ENCODE measurements around the gene SEC16B.

DNA sequence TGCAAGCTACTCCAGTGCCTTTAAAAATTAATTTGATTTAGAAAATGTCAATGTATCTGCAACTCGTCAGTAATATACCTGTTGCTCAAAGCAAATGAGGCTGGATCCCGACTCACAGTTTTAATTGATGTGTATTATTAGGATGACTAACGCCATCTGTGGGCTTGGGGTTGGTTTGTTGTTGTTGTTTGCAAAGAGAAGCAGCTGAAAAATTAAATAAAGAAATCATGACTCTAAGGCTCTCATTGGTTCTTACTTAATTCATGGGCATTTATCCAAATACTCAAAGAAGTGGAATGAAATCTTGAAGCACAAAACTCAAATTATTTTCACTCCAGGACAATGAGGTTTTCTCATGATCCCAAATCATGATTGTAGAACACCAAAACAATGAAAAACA lies 46.4 kb downstream of the SEC16B start:
- TF ChIP-seq, protein P1, sequence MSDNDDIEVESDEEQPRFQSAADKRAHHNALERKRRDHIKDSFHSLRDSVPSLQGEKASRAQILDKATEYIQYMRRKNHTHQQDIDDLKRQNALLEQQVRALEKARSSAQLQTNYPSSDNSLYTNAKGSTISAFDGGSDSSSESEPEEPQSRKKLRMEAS (IDR thresholded peaks at IDR 0.05): no peak
- TF ChIP-seq TAF1 (conservative IDR thresholded peaks at IDR 0.05): no peak
- TF ChIP-seq, protein P2, sequence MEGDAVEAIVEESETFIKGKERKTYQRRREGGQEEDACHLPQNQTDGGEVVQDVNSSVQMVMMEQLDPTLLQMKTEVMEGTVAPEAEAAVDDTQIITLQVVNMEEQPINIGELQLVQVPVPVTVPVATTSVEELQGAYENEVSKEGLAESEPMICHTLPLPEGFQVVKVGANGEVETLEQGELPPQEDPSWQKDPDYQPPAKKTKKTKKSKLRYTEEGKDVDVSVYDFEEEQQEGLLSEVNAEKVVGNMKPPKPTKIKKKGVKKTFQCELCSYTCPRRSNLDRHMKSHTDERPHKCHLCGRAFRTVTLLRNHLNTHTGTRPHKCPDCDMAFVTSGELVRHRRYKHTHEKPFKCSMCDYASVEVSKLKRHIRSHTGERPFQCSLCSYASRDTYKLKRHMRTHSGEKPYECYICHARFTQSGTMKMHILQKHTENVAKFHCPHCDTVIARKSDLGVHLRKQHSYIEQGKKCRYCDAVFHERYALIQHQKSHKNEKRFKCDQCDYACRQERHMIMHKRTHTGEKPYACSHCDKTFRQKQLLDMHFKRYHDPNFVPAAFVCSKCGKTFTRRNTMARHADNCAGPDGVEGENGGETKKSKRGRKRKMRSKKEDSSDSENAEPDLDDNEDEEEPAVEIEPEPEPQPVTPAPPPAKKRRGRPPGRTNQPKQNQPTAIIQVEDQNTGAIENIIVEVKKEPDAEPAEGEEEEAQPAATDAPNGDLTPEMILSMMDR (IDR thresholded peaks at IDR 0.05; ENCODE audit: low read depth, low read length, missing input control): no peak
- TF ChIP-seq, protein P3, sequence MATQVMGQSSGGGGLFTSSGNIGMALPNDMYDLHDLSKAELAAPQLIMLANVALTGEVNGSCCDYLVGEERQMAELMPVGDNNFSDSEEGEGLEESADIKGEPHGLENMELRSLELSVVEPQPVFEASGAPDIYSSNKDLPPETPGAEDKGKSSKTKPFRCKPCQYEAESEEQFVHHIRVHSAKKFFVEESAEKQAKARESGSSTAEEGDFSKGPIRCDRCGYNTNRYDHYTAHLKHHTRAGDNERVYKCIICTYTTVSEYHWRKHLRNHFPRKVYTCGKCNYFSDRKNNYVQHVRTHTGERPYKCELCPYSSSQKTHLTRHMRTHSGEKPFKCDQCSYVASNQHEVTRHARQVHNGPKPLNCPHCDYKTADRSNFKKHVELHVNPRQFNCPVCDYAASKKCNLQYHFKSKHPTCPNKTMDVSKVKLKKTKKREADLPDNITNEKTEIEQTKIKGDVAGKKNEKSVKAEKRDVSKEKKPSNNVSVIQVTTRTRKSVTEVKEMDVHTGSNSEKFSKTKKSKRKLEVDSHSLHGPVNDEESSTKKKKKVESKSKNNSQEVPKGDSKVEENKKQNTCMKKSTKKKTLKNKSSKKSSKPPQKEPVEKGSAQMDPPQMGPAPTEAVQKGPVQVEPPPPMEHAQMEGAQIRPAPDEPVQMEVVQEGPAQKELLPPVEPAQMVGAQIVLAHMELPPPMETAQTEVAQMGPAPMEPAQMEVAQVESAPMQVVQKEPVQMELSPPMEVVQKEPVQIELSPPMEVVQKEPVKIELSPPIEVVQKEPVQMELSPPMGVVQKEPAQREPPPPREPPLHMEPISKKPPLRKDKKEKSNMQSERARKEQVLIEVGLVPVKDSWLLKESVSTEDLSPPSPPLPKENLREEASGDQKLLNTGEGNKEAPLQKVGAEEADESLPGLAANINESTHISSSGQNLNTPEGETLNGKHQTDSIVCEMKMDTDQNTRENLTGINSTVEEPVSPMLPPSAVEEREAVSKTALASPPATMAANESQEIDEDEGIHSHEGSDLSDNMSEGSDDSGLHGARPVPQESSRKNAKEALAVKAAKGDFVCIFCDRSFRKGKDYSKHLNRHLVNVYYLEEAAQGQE (IDR thresholded peaks at IDR 0.05): no peak
- TF ChIP-seq GABPA (IDR thresholded peaks at IDR 0.05 in 1 of 2, conservative IDR thresholded peaks at IDR 0.05 in 1 of 2): no peak
- no peak for TF ChIP-seq YY1 (IDR thresholded peaks at IDR 0.05)
- no peak for TF ChIP-seq SP1 (IDR thresholded peaks at IDR 0.05)
- TF ChIP-seq, protein P4, sequence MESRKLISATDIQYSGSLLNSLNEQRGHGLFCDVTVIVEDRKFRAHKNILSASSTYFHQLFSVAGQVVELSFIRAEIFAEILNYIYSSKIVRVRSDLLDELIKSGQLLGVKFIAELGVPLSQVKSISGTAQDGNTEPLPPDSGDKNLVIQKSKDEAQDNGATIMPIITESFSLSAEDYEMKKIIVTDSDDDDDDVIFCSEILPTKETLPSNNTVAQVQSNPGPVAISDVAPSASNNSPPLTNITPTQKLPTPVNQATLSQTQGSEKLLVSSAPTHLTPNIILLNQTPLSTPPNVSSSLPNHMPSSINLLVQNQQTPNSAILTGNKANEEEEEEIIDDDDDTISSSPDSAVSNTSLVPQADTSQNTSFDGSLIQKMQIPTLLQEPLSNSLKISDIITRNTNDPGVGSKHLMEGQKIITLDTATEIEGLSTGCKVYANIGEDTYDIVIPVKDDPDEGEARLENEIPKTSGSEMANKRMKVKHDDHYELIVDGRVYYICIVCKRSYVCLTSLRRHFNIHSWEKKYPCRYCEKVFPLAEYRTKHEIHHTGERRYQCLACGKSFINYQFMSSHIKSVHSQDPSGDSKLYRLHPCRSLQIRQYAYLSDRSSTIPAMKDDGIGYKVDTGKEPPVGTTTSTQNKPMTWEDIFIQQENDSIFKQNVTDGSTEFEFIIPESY (IDR thresholded peaks at IDR 0.05): no peak
- no peak for TF ChIP-seq JUND (IDR thresholded peaks at IDR 0.05)
- TF ChIP-seq, protein P5, sequence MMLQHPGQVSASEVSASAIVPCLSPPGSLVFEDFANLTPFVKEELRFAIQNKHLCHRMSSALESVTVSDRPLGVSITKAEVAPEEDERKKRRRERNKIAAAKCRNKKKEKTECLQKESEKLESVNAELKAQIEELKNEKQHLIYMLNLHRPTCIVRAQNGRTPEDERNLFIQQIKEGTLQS (IDR thresholded peaks at IDR 0.05): no peak
- no peak for TF ChIP-seq RXRA (IDR thresholded peaks at IDR 0.05)
- no peak for TF ChIP-seq EGR1 (IDR thresholded peaks at IDR 0.05; ENCODE audit: low read depth in 2 of 2)

All from liver (tissue), 3 donors.